ENCODE results near the gene PAPOLA. TPM values are rescaled to one million over a fixed set of nuclear protein-coding genes. Genes with fewer than 3 reads are reported as not detected.

The PAPOLA gene
- total RNA-seq, 3 donors from 2014 or later, result 146 to 214 (median 212) TPM

DNA sequence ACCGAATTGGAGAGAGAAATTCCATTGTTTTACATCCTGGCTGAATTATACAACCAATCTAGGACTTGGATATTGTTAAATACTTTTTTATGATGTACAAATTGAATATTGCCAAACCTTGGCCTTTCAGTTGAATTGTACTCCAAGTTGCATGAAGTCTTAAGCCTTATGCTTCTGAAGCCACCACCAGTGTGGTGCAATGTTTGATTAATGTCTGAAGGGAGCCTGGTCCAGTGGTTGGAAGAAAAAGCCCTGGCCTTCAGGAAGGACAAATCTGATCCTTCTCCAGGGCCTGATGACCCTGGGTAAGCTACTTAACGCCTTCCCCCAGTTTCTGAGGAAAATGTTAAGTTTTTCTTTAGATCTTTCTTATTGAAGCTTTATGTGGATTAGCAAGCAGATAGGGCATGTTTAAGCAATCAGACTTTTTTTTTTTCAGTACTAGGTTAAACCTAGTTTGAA lies 72.0 kb downstream of the PAPOLA start:
- intact Hi-C loops (cut with DNase I, micrococcal nuclease), result loop anchor here in 1 of 2 donors (10.0 kb wide), 1 partner anchor 171 kb away; no protein-coding TSS in a partner anchor
- TF ChIP-seq, protein P1, sequence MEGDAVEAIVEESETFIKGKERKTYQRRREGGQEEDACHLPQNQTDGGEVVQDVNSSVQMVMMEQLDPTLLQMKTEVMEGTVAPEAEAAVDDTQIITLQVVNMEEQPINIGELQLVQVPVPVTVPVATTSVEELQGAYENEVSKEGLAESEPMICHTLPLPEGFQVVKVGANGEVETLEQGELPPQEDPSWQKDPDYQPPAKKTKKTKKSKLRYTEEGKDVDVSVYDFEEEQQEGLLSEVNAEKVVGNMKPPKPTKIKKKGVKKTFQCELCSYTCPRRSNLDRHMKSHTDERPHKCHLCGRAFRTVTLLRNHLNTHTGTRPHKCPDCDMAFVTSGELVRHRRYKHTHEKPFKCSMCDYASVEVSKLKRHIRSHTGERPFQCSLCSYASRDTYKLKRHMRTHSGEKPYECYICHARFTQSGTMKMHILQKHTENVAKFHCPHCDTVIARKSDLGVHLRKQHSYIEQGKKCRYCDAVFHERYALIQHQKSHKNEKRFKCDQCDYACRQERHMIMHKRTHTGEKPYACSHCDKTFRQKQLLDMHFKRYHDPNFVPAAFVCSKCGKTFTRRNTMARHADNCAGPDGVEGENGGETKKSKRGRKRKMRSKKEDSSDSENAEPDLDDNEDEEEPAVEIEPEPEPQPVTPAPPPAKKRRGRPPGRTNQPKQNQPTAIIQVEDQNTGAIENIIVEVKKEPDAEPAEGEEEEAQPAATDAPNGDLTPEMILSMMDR (IDR thresholded peaks at IDR 0.05), result no peak
- H3K9me3 ChIP-seq, result no peaks in the 10 kb centered on the region
- no peaks in the 10 kb centered on the region for H3K36me3 ChIP-seq (ENCODE audit: low read depth)
- no peak overlapping the region for H3K4me3 ChIP-seq
- H3K4me1 ChIP-seq (ENCODE audit: low read depth), result no peaks in the 10 kb centered on the region
- ATAC-seq, result no peak
- no peak for DNase-seq

DNA sequence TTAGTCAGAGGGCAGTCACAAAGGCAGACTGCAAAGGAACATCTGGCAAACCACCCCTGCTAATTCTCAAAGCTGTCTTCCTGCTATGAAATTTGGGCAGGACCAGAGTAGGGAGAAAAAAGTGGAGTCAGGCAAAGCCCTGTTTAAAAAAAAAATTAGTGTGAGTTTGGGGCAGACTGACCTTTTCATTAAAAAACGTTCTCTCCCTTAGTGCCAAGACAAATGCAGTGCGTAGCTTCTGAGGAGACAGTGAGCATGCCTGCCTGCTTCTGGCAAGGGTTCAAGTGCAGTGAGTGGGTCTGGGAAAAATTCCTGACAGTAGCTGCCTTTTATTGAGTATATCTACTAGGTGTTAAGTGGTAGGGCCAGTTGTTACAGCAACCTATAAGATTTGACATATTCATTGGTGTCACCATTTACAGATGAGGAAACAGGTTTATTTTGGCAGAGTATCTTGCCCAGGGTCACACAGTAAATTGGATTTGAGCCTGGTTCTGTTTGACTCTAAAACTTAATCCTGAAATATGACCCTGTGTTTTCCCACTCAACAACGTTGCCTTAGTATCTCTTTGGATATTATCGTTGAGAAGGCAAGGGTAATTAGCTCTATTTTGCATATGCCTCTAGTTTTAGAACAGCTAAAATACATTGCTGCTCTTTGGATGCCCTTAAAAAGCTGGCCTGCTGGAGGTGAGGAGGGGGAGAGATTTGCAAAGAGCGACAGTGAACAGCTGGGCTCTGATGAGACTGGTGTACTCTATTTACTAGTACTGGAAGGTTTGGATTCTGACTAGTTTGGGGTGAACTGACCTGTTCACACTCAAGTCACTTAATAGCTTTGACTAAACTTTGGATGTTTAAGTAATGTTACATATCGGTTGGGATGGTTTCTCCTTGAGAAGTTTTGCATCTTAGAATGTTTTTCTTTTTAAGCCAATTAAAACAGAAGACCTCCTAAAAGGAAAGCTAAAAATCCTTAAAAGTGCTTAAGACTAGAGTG lies 72.8 kb downstream of the PAPOLA start:
- DNase-seq (no peak), ATAC-seq (no peak)
- no peaks in the 10 kb centered on the region for H3K36me3 ChIP-seq (ENCODE audit: low read depth)
- H3K4me3 ChIP-seq, result no peak overlapping the region
- H3K9me3 ChIP-seq, result no peaks in the 10 kb centered on the region
- intact Hi-C loops (cut with DNase I, micrococcal nuclease), result loop anchor here in 1 of 2 donors (10.0 kb wide), 1 partner anchor 170 kb away; no protein-coding TSS in a partner anchor
- H3K4me1 ChIP-seq (ENCODE audit: low read depth), result no peaks in the 10 kb centered on the region
- TF ChIP-seq, protein P1 (IDR thresholded peaks at IDR 0.05), result no peak

DNA sequence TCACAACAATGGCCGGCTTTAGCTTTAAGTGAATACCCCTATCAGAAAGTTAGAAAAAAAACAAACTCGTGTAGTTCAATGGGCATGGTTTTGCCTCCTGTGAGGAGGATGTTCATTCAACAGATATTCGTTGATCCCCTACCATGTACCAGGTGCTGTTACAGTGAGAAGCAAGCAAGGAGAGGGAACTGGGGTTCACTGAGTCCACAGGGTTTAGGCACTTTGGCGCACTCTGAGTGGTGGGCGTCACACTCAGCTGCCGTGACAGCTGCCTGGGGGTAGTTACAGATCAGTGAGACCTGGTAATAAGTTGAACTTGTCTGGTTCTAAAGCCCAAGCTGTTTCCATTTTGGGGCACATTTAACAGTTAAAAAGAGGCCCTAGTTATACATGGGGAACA lies 74.2 kb downstream of the PAPOLA start:
- Histone ChIP-seq H3K36me3 (ENCODE audit: low read depth) (no peaks in the 10 kb centered on the region), H3K4me1 (ENCODE audit: low read depth) (no peaks in the 10 kb centered on the region), H3K9me3 (no peaks in the 10 kb centered on the region), H3K4me3 (no peak overlapping the region)
- no peak for ATAC-seq
- DNase-seq, result no peak
- intact Hi-C loops (cut with DNase I, micrococcal nuclease), result loop anchor here in 1 of 2 donors (10.0 kb wide), 1 partner anchor 168 kb away; no protein-coding TSS in a partner anchor
- TF ChIP-seq, protein P1 (IDR thresholded peaks at IDR 0.05), result no peak

DNA sequence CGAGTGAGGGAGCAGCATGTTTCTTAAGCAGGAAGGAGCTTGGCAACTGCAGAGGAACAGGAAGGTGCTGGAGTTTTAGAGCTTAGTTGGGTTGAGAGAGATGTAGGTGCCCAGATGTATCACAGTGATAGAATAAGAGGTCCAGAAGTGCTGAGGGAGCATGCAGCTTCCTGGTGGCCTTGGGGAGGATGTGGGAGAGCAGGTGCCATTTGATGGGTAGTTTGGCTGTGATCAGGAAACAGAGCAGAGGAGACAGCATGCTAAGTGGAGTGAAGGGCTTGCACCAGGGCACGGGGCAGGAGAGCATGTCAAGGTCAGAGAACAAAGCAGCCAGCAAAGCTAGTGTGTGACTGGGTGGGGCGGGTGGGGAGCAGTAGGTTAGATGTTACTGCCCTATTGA lies 74.8 kb downstream of the PAPOLA start:
- DNase-seq, result no peak
- H3K36me3 ChIP-seq (ENCODE audit: low read depth), result no peaks in the 10 kb centered on the region
- intact Hi-C loops (cut with DNase I, micrococcal nuclease), result loop anchor here in 1 of 2 donors (10.0 kb wide), 1 partner anchor 168 kb away; no protein-coding TSS in a partner anchor
- H3K9me3 ChIP-seq, result no peaks in the 10 kb centered on the region
- TF ChIP-seq, protein P1 (IDR thresholded peaks at IDR 0.05), result no peak
- H3K4me1 ChIP-seq (ENCODE audit: low read depth), result no peaks in the 10 kb centered on the region
- ATAC-seq, result peak; percentile 6
- no peak overlapping the region for H3K4me3 ChIP-seq

DNA sequence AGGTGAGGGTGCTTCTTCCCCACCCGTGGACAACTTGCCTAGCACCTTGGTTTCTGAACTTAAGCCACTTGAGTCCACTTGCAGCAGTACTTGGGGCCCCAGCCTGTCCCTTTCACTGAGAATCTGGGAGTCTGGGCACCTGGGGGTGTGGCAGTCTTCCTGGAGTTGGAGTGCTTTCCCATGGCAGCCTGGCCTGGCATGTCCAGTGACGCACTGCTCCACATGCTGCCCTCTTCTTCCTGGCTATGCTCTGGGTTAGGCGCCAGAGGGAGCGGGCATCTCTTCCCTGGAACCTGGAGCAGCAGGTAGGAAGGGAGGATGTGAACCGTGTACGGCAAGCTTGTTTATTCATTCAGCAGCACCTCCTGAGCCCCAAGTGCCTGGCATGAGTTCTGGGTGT lies 76.4 kb downstream of the PAPOLA start:
- Histone ChIP-seq H3K4me1 (ENCODE audit: low read depth) (no peaks in the 10 kb centered on the region), H3K36me3 (ENCODE audit: low read depth) (no peaks in the 10 kb centered on the region), H3K4me3 (no peak overlapping the region), H3K9me3 (no peaks in the 10 kb centered on the region)
- intact Hi-C loops (cut with DNase I, micrococcal nuclease), result loop anchor here in 1 of 2 donors (10.0 kb wide), 1 partner anchor 166 kb away; no protein-coding TSS in a partner anchor
- DNase-seq, result no peak
- TF ChIP-seq, protein P1 (IDR thresholded peaks at IDR 0.05), result no peak
- ATAC-seq, result peak; percentile 5

All from mucosa of descending colon (tissue), 3 donors.